GM21786 (cell line): ENCODE measurements around the gene HOXA10.

Source experiments
- ATAC-seq: cut with Tn5 transposase; IDR thresholded peaks from one replicate; pipeline ENCODE4 v1.9.1; 2021; ENCODE audit not compliant: unreplicated experiment

Gene HOXA10

GRCh38 chr7:27191833-27192545 lies 17.9 kb upstream of the HOXA10 start:
- no peak for ATAC-seq

GRCh38 chr7:27191161-27191731 lies 17.1 kb upstream of the HOXA10 start:
- no peak for ATAC-seq

- no peak for ATAC-seq
Measured at GRCh38 chr7:27189997-27190748, 16.1 kb upstream of the HOXA10 start.

GRCh38 chr7:27189295-27189996 lies 15.3 kb upstream of the HOXA10 start:
- no peak for ATAC-seq

GRCh38 chr7:27188386-27189294 lies 14.5 kb upstream of the HOXA10 start:
- ATAC-seq: no peak

GRCh38 chr7:27187475-27188385 lies 13.6 kb upstream of the HOXA10 start:
- no peak for ATAC-seq

GRCh38 chr7:27186668-27187474 lies 12.8 kb upstream of the HOXA10 start:
- ATAC-seq: no peak

- ATAC-seq: no peak
Measured at GRCh38 chr7:27185854-27186667, 11.9 kb upstream of the HOXA10 start.

- ATAC-seq: no peak
Measured at GRCh38 chr7:27185013-27185853, 11.1 kb upstream of the HOXA10 start, which contains the start of gene HOXA11. Gene HOXA11, minus strand, starts transcription at chr7:27185232. Its CDS starts 88 bp downstream, at chr7:27185144.

GRCh38 chr7:27184337-27185012 lies 10.4 kb upstream of the HOXA10 start:
- ATAC-seq: no peak

- no peak for ATAC-seq
Measured at GRCh38 chr7:27183682-27184336, 9.7 kb upstream of the HOXA10 start.

- ATAC-seq: no peak
Measured at GRCh38 chr7:27182861-27183681, 9.0 kb upstream of the HOXA10 start.

GRCh38 chr7:27182285-27182841 lies 8.2 kb upstream of the HOXA10 start:
- ATAC-seq: no peak

GRCh38 chr7:27181795-27182275 lies 7.7 kb upstream of the HOXA10 start:
- ATAC-seq: no peak
